WI38 (cell line): ENCODE data around the gene FAM83F.

Experiments used
- H3K4me3 ChIP-seq: 2 replicates; pipeline ENCODE4 v1.5.1; 2011; ENCODE audit warnings: low read depth, mild to moderate bottlenecking, control low read depth, low read length
- CTCF ChIP-seq: IDR thresholded peaks from 2 replicates; pipeline ENCODE4 v1.5.1; 2012; ENCODE audit warnings: low read depth, mild to moderate bottlenecking, control low read depth, low read length

FAM83F gene

GRCh38 chr22:40009951-40010671, 15.4 kb downstream of the FAM83F start:
- TF ChIP-seq CTCF: no peak
- no peak overlapping the region for H3K4me3 ChIP-seq

- TF ChIP-seq CTCF: no peak
- no peak overlapping the region for H3K4me3 ChIP-seq
These were observed 16.0 kb downstream of the FAM83F start for GRCh38 chr22:40010746-40011145.

GRCh38 chr22:40014667-40015248, 20.0 kb downstream of the FAM83F start:
- TF ChIP-seq CTCF: no peak
- H3K4me3 ChIP-seq: no peak overlapping the region

- no peak overlapping the region for H3K4me3 ChIP-seq
- TF ChIP-seq CTCF: no peak
These were observed 20.7 kb downstream of the FAM83F start for GRCh38 chr22:40015358-40015976.

- no peak overlapping the region for H3K4me3 ChIP-seq
- no peak for TF ChIP-seq CTCF
These were observed 23.3 kb downstream of the FAM83F start for GRCh38 chr22:40018051-40018450.

GRCh38 chr22:40019100-40019499, 24.3 kb downstream of the FAM83F start:
- TF ChIP-seq CTCF: no peak
- no peak overlapping the region for H3K4me3 ChIP-seq

- no peak for TF ChIP-seq CTCF
- H3K4me3 ChIP-seq: no peak overlapping the region
These were observed 26.2 kb downstream of the FAM83F start for GRCh38 chr22:40020956-40021355.
